B cell (primary cell): ENCODE data around the gene ANKFN1. TPM values are rescaled to one million over a fixed set of nuclear protein-coding genes. Genes with fewer than 3 reads are reported as not detected.

Source experiments
- ATAC-seq: fragments of 200-7000 bp; cut with Tn5 transposase; one replicate; pipeline ENCODE4 v1.10.0; 2021; ENCODE audit warnings: low read depth, mild to moderate bottlenecking, moderate number of reproducible peaks, moderate library complexity
- CTCF ChIA-PET: fragments of 350-600 bp; sonication (Branson Sonifier 250); formaldehyde crosslinking; loops from one replicate; lab custom pipeline; 2021; ENCODE audit warnings: antibody characterized with exemption, inconsistent platforms; lab: Charles Lee
- POLR2A ChIA-PET: fragments of 350-600 bp; sonication (Branson Sonifier 250); formaldehyde crosslinking; loops from one replicate; lab custom pipeline; 2021; ENCODE audit warnings: antibody characterized with exemption; lab: Charles Lee
- DNase-seq: peaks from one replicate; pipeline ENCODE4 v3.0.0; 2013
- H2AFZ ChIP-seq: 2 replicates; pipeline ENCODE4 v1.6.1; 2012; ENCODE audit warnings: mild to moderate bottlenecking, low read depth, low read length; ENCODE audit not compliant: insufficient read depth, poor library complexity, severe bottlenecking
- H3K27ac ChIP-seq, 2 donors: 1 replicate in 1 of 2; 2 replicates in 1 of 2; pipeline ENCODE4 v1.5.1; 2012 to 2013; ENCODE audit warnings: low read length in 2 of 2, mild to moderate bottlenecking in 2 of 2, moderate library complexity in 1 of 2
- H3K27me3 ChIP-seq, 4 experiments: fragments of 200-600 bp in 1 of 4; sonication (generic) in 1 of 4; replicated peaks in 1 of 4; 1 replicate in 2 of 4; 2 replicates in 2 of 4; pipeline versions ENCODE4 v1.6.1 to v1.7.0; 2013 to 2016; ENCODE audit warnings: low read length in 3 of 4, mild to moderate bottlenecking in 2 of 4, mixed read lengths in 1 of 4, moderate library complexity in 1 of 4; ENCODE audit not compliant: insufficient read depth in 4 of 4, control insufficient read depth in 3 of 4; ENCODE audit errors: control extremely low read depth in 1 of 4
- H3K36me3 ChIP-seq, 2 experiments: replicated peaks in 1 of 2; 1 replicate in 1 of 2; 2 replicates in 1 of 2; pipeline versions ENCODE4 v1.6.1 to v1.7.1; 2013; ENCODE audit warnings: low read length in 1 of 2; ENCODE audit not compliant: insufficient read depth in 2 of 2, control insufficient read depth in 1 of 2; ENCODE audit errors: control extremely low read depth in 1 of 2, extremely low read depth in 1 of 2
- H3K4me1 ChIP-seq, 2 donors: fragments of 200-600 bp in 1 of 2; sonication (generic) in 1 of 2; 1 replicate in 1 of 2; 2 replicates in 1 of 2; pipeline versions ENCODE4 v1.5.1 to v1.6.1; 2013 to 2017; ENCODE audit warnings: low read length in 2 of 2; ENCODE audit not compliant: control insufficient read depth in 2 of 2, insufficient read depth in 2 of 2
- H3K4me2 ChIP-seq: replicated peaks from 2 replicates; pipeline ENCODE3; 2012; ENCODE audit warnings: mild to moderate bottlenecking, low read depth, low read length; ENCODE audit not compliant: poor library complexity, severe bottlenecking
- H3K4me3 ChIP-seq, 5 experiments: fragments of 200-600 bp in 1 of 5; sonication (generic) in 1 of 5; 1 replicate in 3 of 5; 2 replicates in 2 of 5; pipeline versions ENCODE4 v1.5.1 to v1.7.0; 2011 to 2016; ENCODE audit warnings: low read length in 4 of 5, mild to moderate bottlenecking in 4 of 5, low read depth in 2 of 5, control low read depth in 1 of 5, moderate library complexity in 1 of 5; ENCODE audit not compliant: insufficient read depth in 1 of 5; ENCODE audit errors: control extremely low read depth in 1 of 5, extremely low read depth in 1 of 5
- H3K79me2 ChIP-seq: fragments of 200-600 bp; sonication (generic); one replicate; pipeline ENCODE4 v1.6.0; 2016; ENCODE audit warnings: low read length; ENCODE audit not compliant: control insufficient read depth, insufficient read depth
- H3K9ac ChIP-seq: fragments of 200-600 bp; sonication (generic); 2 replicates; pipeline ENCODE4 v1.6.1; 2017; ENCODE audit warnings: mild to moderate bottlenecking, low read length, moderate library complexity
- H3K9me3 ChIP-seq, 3 donors: one replicate each; pipeline versions ENCODE4 v1.6.1 to v1.7.1; 2013; ENCODE audit warnings: low read length in 2 of 3; ENCODE audit not compliant: control insufficient read depth in 2 of 3, insufficient read depth in 1 of 3; ENCODE audit errors: control extremely low read depth in 1 of 3
- H4K20me1 ChIP-seq: 2 replicates; pipeline ENCODE4 v1.6.0; 2012; ENCODE audit warnings: mild to moderate bottlenecking, low read length; ENCODE audit not compliant: insufficient read depth, control insufficient read depth, poor library complexity, severe bottlenecking
- H3K27ac Mint-ChIP-seq: one replicate; pipeline ENCODE4 v1.8.0; 2021; ENCODE audit warnings: mixed read lengths
- H3K27me3 Mint-ChIP-seq: one replicate; pipeline ENCODE4 v1.8.0; 2021; ENCODE audit warnings: mixed read lengths
- H3K4me1 Mint-ChIP-seq: one replicate; pipeline ENCODE4 v1.8.0; 2021; ENCODE audit warnings: mixed read lengths
- H3K4me3 Mint-ChIP-seq: one replicate; pipeline ENCODE4 v1.8.0; 2021; ENCODE audit warnings: mixed read lengths
- H3K9me3 Mint-ChIP-seq: one replicate; pipeline ENCODE4 v1.8.0; 2022; ENCODE audit warnings: mixed read lengths; ENCODE audit not compliant: insufficient read depth
- CTCF ChIP-seq: fragments of 200-600 bp; IDR thresholded peaks from one replicate; pipeline ENCODE4 v1.8.0; 2022; ENCODE audit warnings: antibody characterized with exemption, mild to moderate bottlenecking
- EZH2 ChIP-seq: IDR thresholded peaks from 2 replicates; pipeline ENCODE4 v1.6.1; 2012; ENCODE audit warnings: borderline replicate concordance, low read depth, mild to moderate bottlenecking, moderate library complexity, low read length; ENCODE audit not compliant: insufficient read depth, poor library complexity, severe bottlenecking
- WGBS: methylation state at CpG from one replicate; pipeline ENCODE4 v1.1.5; 2013; ENCODE audit warnings: missing lambda C conversion rate; ENCODE audit not compliant: insufficient coverage; 5-methylcytosine and 5-hydroxymethylcytosine counted together
- intact Hi-C: fragments of 100-400 bp; cut with micrococcal nuclease; formaldehyde crosslinking; loops from one replicate; pipeline ENCODE4 v1.10.0; 2022
- polyA plus RNA-seq: library from polyadenylated mRNA; depleted of rRNA; stranded (reverse); fragments of >200 nt; gene quantifications from 2 replicates; pipeline ENCODE4 v1.2.3, GENCODE V29; 2012
- total RNA-seq, 2 donors: library from RNA; stranded (reverse); fragments of 120-200 nt in 1 of 2; gene quantifications; 1 replicate in 1 of 2; 2 replicates in 1 of 2; pipeline versions ENCODE4 v1.2.3 to v1.2.4, GENCODE V29; 2013 to 2022

Gene ANKFN1
- total and polyA plus RNA-seq, 2 donors (not counting 1 experiment from before 2014, with no cell fraction given), result not detected

GRCh38 chr17:56536766-56537165 lies 383.5 kb downstream of the ANKFN1 start:
- no peak overlapping the region for H2AFZ ChIP-seq
- H3K9ac ChIP-seq, result no peak overlapping the region
- H3K4me1 Mint-ChIP-seq, result no peaks in the 10 kb centered on the region
- H3K79me2 ChIP-seq, result no peaks in the 10 kb centered on the region
- no peak overlapping the region for H3K4me3 ChIP-seq
- no peak overlapping the region for H3K4me2 ChIP-seq
- H3K27me3 Mint-ChIP-seq, result peaks cover 11% of the 10 kb centered on the region
- POLR2A ChIA-PET, result no interaction called here
- ATAC-seq, result no peak
- CTCF ChIA-PET, result no interaction called here
- no peak for DNase-seq
- H3K4me3 Mint-ChIP-seq, result no peak overlapping the region
- no peaks in the 10 kb centered on the region for H4K20me1 ChIP-seq
- no CpG with 5 or more reads among the region's 1 CpG for WGBS
- no peaks in the 10 kb centered on the region for H3K36me3 ChIP-seq
- H3K27ac Mint-ChIP-seq, result no peak overlapping the region
- intact Hi-C loops, result no loop called here
- H3K9me3 ChIP-seq, result peaks cover 0 to 3% (median 0%) of the 10 kb centered on the region in 3 donors
- peaks cover 3% of the 10 kb centered on the region for H3K9me3 Mint-ChIP-seq
- no peaks in the 10 kb centered on the region for H3K27me3 ChIP-seq
- TF ChIP-seq CTCF (no peak), EZH2 (no peak)
- no peaks in the 10 kb centered on the region for H3K4me1 ChIP-seq
- H3K27ac ChIP-seq, result no peak overlapping the region

GRCh38 chr17:56540836-56541235 lies 387.6 kb downstream of the ANKFN1 start:
- no peak overlapping the region for H3K9ac ChIP-seq
- Mint-ChIP-seq H3K4me1 (no peaks in the 10 kb centered on the region), H3K9me3 (peaks cover 3% of the 10 kb centered on the region), H3K27me3 (peaks cover 15% of the 10 kb centered on the region), H3K27ac (no peak overlapping the region), H3K4me3 (no peak overlapping the region)
- no peaks in the 10 kb centered on the region for H3K79me2 ChIP-seq
- H3K36me3 ChIP-seq, result no peaks in the 10 kb centered on the region
- no peak for TF ChIP-seq EZH2
- TF ChIP-seq CTCF, result no peak
- 93% methylated on average over 4 of the region's 5 CpGs for WGBS
- intact Hi-C loops, result no loop called here
- ATAC-seq (no peak), DNase-seq (no peak)
- peaks cover 0 to 3% (median 0%) of the 10 kb centered on the region in 3 donors for H3K9me3 ChIP-seq
- H3K4me2 ChIP-seq, result no peak overlapping the region
- no peaks in the 10 kb centered on the region for H3K4me1 ChIP-seq
- H3K27ac ChIP-seq, result no peak overlapping the region
- H4K20me1 ChIP-seq, result no peaks in the 10 kb centered on the region
- ChIA-PET CTCF (no interaction called here), POLR2A (no interaction called here)
- H2AFZ ChIP-seq, result no peak overlapping the region
- H3K4me3 ChIP-seq, result no peak overlapping the region
- H3K27me3 ChIP-seq, result no peaks in the 10 kb centered on the region
